Adipose tissue (tissue), 3 donors: Measurements from ENCODE around the gene SCRN2. TPM values are rescaled to one million over a fixed set of nuclear protein-coding genes. Genes with fewer than 3 reads are reported as not detected.

Source experiments
- H3K27ac ChIP-seq: one replicate; pipeline ENCODE4 v1.5.1; 2013; ENCODE audit warnings: low read depth, low read length
- WGBS, 3 donors: extraction: QIAGEN DNeasy Blood & Tissue Kit; methylation state at CpG; one replicate each; pipeline ENCODE4 v1.1.7; 2013; 5-methylcytosine and 5-hydroxymethylcytosine counted together
- polyA plus RNA-seq, 3 donors: library from polyadenylated mRNA; stranded (reverse); fragments of 200-250 nt; gene quantifications; one replicate each; pipeline ENCODE4 v1.2.3, GENCODE V29; 2013
- donor health status: healthy with polysubstance abuse.
- donor health status: Bipolar disorder and iron deficiency.
- donor health status: healthy.

Gene SCRN2
- polyA plus RNA-seq, 3 donors: 37.9 to 181 (median 89.5) TPM

GRCh38 chr17:47792979-47793378, 48.1 kb downstream of the SCRN2 start:
- H3K27ac ChIP-seq: no peak overlapping the region
- 62 to 73% (median 68%) methylated on average over 6 of the region's 6 CpGs for WGBS, 3 donors

GRCh38 chr17:47792457-47792856, 48.6 kb downstream of the SCRN2 start:
- H3K27ac ChIP-seq: no peak overlapping the region
- 65 to 86% (median 78%) methylated on average over 1 of the region's 1 CpG for WGBS, 3 donors

GRCh38 chr17:47791025-47791424, 50.0 kb downstream of the SCRN2 start:
- 29 to 40% (median 38%) methylated on average over 3 of the region's 3 CpGs for WGBS, 3 donors
- no peak overlapping the region for H3K27ac ChIP-seq

- H3K27ac ChIP-seq: no peak overlapping the region
- 1 to 3% (median 2%) methylated on average over 53 to 70 of the region's 70 CpGs for WGBS, 3 donors
Observed at GRCh38 chr17:47789611-47790561, 51.2 kb downstream of the SCRN2 start.

Other genes starting within 250 kb of the SCRN2 start
- gene KPNB1, start 191.4 kb downstream of the SCRN2 start, polyA plus RNA-seq: 10 to 100 TPM; 40.6 to 99.5 (median 77.0) TPM
- gene TBKBP1, start 147.1 kb downstream of the SCRN2 start, polyA plus RNA-seq: 10 to 100 TPM in 2 of 3 donors, 1 to 10 TPM in 1; 5.9 to 21.5 (median 14.2) TPM
- gene TBX21, start 108.0 kb downstream of the SCRN2 start, polyA plus RNA-seq: under 1 TPM; 0.03 to 0.90 (median 0.31) TPM
- 10 to 100 TPM in 1 of 3 donors, 1 to 10 TPM in 2; 5.3 to 11.0 (median 5.6) TPM for gene OSBPL7, start 19.5 kb downstream of the SCRN2 start, polyA plus RNA-seq
- 10 to 100 TPM; 42.3 to 52.0 (median 44.2) TPM for gene MRPL10, start 9.7 kb downstream of the SCRN2 start, polyA plus RNA-seq
- under 1 TPM; 0.39 to 0.90 (median 0.49) TPM for gene LRRC46, start 9.6 kb downstream of the SCRN2 start, polyA plus RNA-seq
- gene SP6, start 9.9 kb upstream of the SCRN2 start, polyA plus RNA-seq: under 1 TPM; 0.45 to 0.56 (median 0.49) TPM
- 10 to 100 TPM in 1 of 3 donors, 1 to 10 TPM in 2; 7.2 to 15.7 (median 9.2) TPM for gene SP2, start 55.0 kb upstream of the SCRN2 start, polyA plus RNA-seq
- gene PNPO, start 100.3 kb upstream of the SCRN2 start, polyA plus RNA-seq: 1 to 10 TPM; 6.2 to 9.6 (median 9.2) TPM
- 10 to 100 TPM in 1 of 3 donors, 1 to 10 TPM in 2; 1.0 to 80.7 (median 7.1) TPM for gene PRR15L, start 116.6 kb upstream of the SCRN2 start, polyA plus RNA-seq
- 100 to 1,000 TPM; 119 to 176 (median 156) TPM for gene CDK5RAP3, start 129.8 kb upstream of the SCRN2 start, polyA plus RNA-seq
- 100 to 1,000 TPM in 1 of 3 donors, 10 to 100 TPM in 1, 1 to 10 TPM in 1; 6.8 to 115 (median 49.1) TPM for gene COPZ2, start 196.5 kb upstream of the SCRN2 start, polyA plus RNA-seq
- 100 to 1,000 TPM in 1 of 3 donors, 10 to 100 TPM in 2; 29.9 to 183 (median 91.0) TPM for gene NFE2L1, start 207.1 kb upstream of the SCRN2 start, polyA plus RNA-seq